ENCODE results near the gene AFDN. TPM values are rescaled to one million over a fixed set of nuclear protein-coding genes. Genes with fewer than 3 reads are reported as not detected.

Gene AFDN
- total RNA-seq, 3 donors from 2014 or later (not counting 1 experiment from before 2014, with no cell fraction given) = 6.3 to 9.3 (median 7.9) TPM

DNA sequence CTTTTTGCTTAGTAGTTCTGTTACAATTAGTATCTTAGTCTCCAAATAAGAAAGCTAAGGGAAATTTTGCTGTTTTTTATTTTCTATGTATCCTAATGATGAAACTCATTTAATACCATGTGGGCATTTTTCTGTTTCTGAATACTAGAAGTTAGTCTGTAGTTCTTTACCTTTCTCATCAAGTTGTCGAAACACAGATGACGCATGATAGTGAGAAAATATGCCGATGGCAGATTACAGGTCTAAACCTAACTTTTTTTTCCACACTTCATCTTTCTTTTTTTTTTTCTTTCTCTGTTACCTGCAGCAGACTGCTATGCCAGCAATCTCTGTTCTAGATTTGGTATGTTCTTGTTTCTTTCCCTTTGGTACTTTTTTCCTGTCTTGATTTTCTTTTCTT, 127.4 kb downstream of the AFDN start:
- Mint-ChIP-seq H3K36me3 (no peaks in the 10 kb centered on the region), H3K4me3 (no peak overlapping the region), H3K27ac (no peak overlapping the region), H3K4me1 (no peaks in the 10 kb centered on the region), H3K27me3 (ENCODE audit: low read depth in 2 of 2) (no peaks in the 10 kb centered on the region), H3K9me3 (no peaks in the 10 kb centered on the region)
- intact Hi-C loops (cut with micrococcal nuclease) = no loop called here
- no peaks in the 10 kb centered on the region for H3K36me3 ChIP-seq (ENCODE audit: control insufficient read depth, insufficient read depth, low read length)
- no peaks in the 10 kb centered on the region for H3K9me3 ChIP-seq (ENCODE audit: control insufficient read depth, insufficient read depth, low read length)
- TF ChIP-seq, protein P1, sequence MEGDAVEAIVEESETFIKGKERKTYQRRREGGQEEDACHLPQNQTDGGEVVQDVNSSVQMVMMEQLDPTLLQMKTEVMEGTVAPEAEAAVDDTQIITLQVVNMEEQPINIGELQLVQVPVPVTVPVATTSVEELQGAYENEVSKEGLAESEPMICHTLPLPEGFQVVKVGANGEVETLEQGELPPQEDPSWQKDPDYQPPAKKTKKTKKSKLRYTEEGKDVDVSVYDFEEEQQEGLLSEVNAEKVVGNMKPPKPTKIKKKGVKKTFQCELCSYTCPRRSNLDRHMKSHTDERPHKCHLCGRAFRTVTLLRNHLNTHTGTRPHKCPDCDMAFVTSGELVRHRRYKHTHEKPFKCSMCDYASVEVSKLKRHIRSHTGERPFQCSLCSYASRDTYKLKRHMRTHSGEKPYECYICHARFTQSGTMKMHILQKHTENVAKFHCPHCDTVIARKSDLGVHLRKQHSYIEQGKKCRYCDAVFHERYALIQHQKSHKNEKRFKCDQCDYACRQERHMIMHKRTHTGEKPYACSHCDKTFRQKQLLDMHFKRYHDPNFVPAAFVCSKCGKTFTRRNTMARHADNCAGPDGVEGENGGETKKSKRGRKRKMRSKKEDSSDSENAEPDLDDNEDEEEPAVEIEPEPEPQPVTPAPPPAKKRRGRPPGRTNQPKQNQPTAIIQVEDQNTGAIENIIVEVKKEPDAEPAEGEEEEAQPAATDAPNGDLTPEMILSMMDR (IDR thresholded peaks at IDR 0.05) = no peak
- H3K4me3 ChIP-seq (ENCODE audit: low read length) = no peak overlapping the region
- WGBS (ENCODE audit: insufficient coverage) = 100% methylated on average over 2 of the region's 3 CpGs
- ATAC-seq (no peak), DNase-seq (no peak)
- H3K4me1 ChIP-seq (ENCODE audit: control insufficient read depth, insufficient read depth, low read length) = no peaks in the 10 kb centered on the region
- H3K27ac ChIP-seq (ENCODE audit: low read length) = no peak overlapping the region
- no peaks in the 10 kb centered on the region for H3K27me3 ChIP-seq (ENCODE audit: control insufficient read depth, insufficient read depth, low read length)

DNA sequence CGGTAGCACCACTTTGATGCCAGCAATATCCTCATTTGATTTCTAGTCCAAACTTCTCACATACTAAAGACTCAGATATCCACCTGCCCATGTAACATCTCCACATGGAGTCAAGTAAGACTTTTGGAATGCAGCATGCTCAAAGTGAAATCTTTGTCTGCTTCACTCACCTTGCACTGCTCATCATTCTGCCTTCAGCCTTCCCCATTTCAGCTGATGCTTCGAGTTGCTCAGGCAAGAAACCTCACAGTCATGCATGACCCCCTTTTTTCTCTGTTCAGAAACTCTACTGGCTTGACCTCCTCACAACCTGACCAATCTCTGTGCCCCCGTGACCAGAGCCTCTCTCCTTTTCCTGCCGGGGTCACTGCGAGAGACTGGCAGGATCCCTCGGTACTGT, 129.8 kb downstream of the AFDN start:
- intact Hi-C loops (cut with micrococcal nuclease) = no loop called here
- Mint-ChIP-seq H3K4me1 (no peaks in the 10 kb centered on the region), H3K9me3 (no peaks in the 10 kb centered on the region), H3K27me3 (ENCODE audit: low read depth in 2 of 2) (peaks cover 0 to 2% of the 10 kb centered on the region in 2 donors), H3K4me3 (no peak overlapping the region), H3K27ac (no peak overlapping the region), H3K36me3 (no peaks in the 10 kb centered on the region)
- no peaks in the 10 kb centered on the region for H3K27me3 ChIP-seq (ENCODE audit: control insufficient read depth, insufficient read depth, low read length)
- no peak overlapping the region for H3K27ac ChIP-seq (ENCODE audit: low read length)
- TF ChIP-seq, protein P1 (IDR thresholded peaks at IDR 0.05) = no peak
- 94% methylated on average over 6 of the region's 6 CpGs for WGBS (ENCODE audit: insufficient coverage)
- ATAC-seq (no peak), DNase-seq (no peak)
- no peak overlapping the region for H3K4me3 ChIP-seq (ENCODE audit: low read length)
- no peaks in the 10 kb centered on the region for H3K4me1 ChIP-seq (ENCODE audit: control insufficient read depth, insufficient read depth, low read length)
- H3K36me3 ChIP-seq (ENCODE audit: control insufficient read depth, insufficient read depth, low read length) = no peaks in the 10 kb centered on the region
- H3K9me3 ChIP-seq (ENCODE audit: control insufficient read depth, insufficient read depth, low read length) = no peaks in the 10 kb centered on the region

DNA sequence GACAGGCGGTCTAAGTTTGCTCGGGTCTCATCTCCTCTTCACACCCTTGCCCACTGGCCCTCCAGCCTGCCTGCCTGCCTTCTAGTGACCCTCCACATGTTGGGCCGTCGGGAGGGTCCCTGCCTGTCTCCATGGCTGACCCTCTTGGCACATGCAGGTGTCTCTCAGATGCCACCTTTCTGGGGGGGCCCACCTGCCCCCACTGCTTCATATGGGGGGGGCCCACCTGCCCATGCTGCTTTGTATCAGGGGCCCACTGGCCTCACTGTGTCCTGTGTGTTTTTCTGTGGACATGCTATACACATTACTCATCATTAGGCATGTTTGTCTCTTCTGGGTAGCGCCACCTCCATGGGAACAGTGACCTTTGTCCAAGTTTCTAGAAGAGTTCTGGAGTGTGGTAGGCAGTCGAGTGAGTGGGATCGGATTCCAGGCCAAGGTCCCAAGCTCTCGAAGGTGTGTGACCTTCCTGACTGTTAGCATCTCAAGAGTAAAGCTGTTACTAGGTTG, 130.3 kb downstream of the AFDN start:
- H3K27me3 Mint-ChIP-seq (ENCODE audit: low read depth in 2 of 2) = peaks cover 0 to 4% of the 10 kb centered on the region in 2 donors
- Histone ChIP-seq H3K36me3 (ENCODE audit: control insufficient read depth, insufficient read depth, low read length) (no peaks in the 10 kb centered on the region), H3K4me3 (ENCODE audit: low read length) (no peak overlapping the region), H3K27ac (ENCODE audit: low read length) (no peak overlapping the region), H3K4me1 (ENCODE audit: control insufficient read depth, insufficient read depth, low read length) (no peaks in the 10 kb centered on the region), H3K9me3 (ENCODE audit: control insufficient read depth, insufficient read depth, low read length) (no peaks in the 10 kb centered on the region), H3K27me3 (ENCODE audit: control insufficient read depth, insufficient read depth, low read length) (no peaks in the 10 kb centered on the region)
- H3K4me3 Mint-ChIP-seq = no peak overlapping the region
- 94% methylated on average over 8 of the region's 8 CpGs for WGBS (ENCODE audit: insufficient coverage)
- no peaks in the 10 kb centered on the region for H3K36me3 Mint-ChIP-seq
- ATAC-seq (peak in 1 of 3 donors; percentile 28), DNase-seq (no peak)
- no peak overlapping the region for H3K27ac Mint-ChIP-seq
- no peaks in the 10 kb centered on the region for H3K9me3 Mint-ChIP-seq
- intact Hi-C loops (cut with micrococcal nuclease) = no loop called here
- no peaks in the 10 kb centered on the region for H3K4me1 Mint-ChIP-seq
- TF ChIP-seq, protein P1 (IDR thresholded peaks at IDR 0.05) = no peak

DNA sequence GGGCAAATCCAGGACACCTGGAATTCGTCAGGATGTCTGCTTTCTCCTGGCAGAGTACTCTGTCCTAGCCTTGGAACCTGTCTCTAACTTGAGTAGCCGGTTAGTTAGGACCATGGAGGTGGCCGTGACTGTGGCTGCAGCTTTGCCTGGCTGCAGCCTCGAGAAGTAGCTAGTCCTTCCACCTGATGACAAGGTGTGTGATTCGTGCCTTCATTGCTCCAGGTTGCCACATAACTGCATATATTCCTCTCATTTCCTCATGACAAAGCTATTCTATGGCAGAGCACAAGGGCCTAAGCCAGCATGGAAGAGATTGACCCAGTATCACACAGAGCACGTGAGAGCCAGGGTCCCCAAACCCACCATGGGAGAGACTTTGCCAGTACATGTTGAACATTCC, 130.9 kb downstream of the AFDN start:
- no peaks in the 10 kb centered on the region for H3K4me1 ChIP-seq (ENCODE audit: control insufficient read depth, insufficient read depth, low read length)
- no peak for DNase-seq
- Mint-ChIP-seq H3K27me3 (ENCODE audit: low read depth in 2 of 2) (peaks cover 0 to 7% of the 10 kb centered on the region in 2 donors), H3K4me3 (no peak overlapping the region), H3K36me3 (no peaks in the 10 kb centered on the region), H3K27ac (no peak overlapping the region), H3K9me3 (no peaks in the 10 kb centered on the region), H3K4me1 (no peaks in the 10 kb centered on the region)
- no peaks in the 10 kb centered on the region for H3K9me3 ChIP-seq (ENCODE audit: control insufficient read depth, insufficient read depth, low read length)
- no peak overlapping the region for H3K4me3 ChIP-seq (ENCODE audit: low read length)
- intact Hi-C loops (cut with micrococcal nuclease) = no loop called here
- TF ChIP-seq, protein P1 (IDR thresholded peaks at IDR 0.05) = no peak
- no peak overlapping the region for H3K27ac ChIP-seq (ENCODE audit: low read length)
- ATAC-seq = no peak
- H3K36me3 ChIP-seq (ENCODE audit: control insufficient read depth, insufficient read depth, low read length) = no peaks in the 10 kb centered on the region
- no peaks in the 10 kb centered on the region for H3K27me3 ChIP-seq (ENCODE audit: control insufficient read depth, insufficient read depth, low read length)
- 86% methylated on average over 6 of the region's 6 CpGs for WGBS (ENCODE audit: insufficient coverage)

All from natural killer cell (primary cell).